GM12874 (cell line): ENCODE measurements around the gene FAM171A2.

ENCODE experiments used
- TF ChIP-seq, protein P1 (sequence below): IDR thresholded peaks from 2 replicates; pipeline ENCODE4 v1.5.1; 2011; ENCODE audit warnings: low read depth, mild to moderate bottlenecking, control low read depth, low read length, moderate library complexity; ENCODE audit not compliant: insufficient read depth

The FAM171A2 gene

DNA sequence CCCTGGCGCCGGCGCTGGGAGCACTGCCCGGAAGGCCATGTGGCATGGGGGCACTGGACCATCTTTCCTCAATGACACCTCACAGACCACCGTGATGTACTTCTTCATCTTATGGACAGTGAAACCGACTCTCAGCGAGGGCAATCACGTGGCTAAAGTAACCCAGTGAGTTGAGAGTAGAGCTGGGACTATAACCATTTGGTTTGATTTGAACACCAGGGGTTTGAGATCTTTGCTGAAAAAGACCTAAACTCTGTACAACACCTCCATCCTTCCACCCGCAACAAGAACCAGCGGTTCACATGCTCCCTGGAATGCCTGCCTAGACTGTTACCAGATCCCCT lies 22.5 kb upstream of the FAM171A2 start:
- TF ChIP-seq, protein P1, sequence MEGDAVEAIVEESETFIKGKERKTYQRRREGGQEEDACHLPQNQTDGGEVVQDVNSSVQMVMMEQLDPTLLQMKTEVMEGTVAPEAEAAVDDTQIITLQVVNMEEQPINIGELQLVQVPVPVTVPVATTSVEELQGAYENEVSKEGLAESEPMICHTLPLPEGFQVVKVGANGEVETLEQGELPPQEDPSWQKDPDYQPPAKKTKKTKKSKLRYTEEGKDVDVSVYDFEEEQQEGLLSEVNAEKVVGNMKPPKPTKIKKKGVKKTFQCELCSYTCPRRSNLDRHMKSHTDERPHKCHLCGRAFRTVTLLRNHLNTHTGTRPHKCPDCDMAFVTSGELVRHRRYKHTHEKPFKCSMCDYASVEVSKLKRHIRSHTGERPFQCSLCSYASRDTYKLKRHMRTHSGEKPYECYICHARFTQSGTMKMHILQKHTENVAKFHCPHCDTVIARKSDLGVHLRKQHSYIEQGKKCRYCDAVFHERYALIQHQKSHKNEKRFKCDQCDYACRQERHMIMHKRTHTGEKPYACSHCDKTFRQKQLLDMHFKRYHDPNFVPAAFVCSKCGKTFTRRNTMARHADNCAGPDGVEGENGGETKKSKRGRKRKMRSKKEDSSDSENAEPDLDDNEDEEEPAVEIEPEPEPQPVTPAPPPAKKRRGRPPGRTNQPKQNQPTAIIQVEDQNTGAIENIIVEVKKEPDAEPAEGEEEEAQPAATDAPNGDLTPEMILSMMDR, result no peak

DNA sequence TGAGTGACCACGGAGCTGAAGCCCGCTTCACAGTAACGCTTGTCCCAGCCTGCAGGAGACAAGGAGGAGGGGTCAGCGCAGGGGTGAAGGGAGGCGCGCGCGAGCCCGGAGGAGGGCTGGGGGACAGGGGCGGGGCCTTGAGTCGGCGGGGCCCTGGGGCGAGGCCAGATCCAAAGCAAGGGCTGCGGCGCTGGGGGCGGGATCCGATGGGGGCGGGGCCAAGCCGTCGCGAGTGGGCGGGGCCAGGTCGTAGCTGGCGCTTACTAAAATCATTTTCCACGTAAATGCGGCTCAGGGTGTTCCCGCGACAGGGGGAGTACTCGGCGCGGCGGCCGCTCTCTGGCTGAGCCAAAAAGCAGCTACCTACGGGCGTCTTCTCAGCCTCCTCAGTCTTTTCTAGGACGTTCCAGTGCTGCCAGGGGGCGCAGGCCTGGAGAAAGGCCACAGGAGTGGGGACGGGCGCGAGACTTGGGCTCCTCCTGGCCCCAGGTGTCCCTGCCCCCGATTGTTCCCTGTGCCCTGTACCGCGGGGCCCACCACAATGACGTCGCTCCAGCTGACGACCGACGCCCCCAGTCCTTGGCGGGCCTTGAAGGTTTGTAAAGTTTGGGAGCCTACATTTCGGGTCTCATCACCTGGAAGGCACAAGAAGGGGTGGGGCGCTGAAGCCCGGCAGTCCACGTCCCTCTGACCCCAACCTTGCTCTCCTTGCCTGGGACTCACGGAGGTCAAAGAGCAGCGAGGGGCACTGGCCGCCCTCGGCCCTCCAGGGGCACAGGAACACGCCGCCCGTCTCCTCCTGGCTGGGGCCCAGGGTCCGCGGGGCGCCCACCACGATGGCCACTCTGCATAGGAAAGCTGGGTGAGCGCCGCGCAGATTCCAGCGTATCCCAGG lies 21.9 kb upstream of the FAM171A2 start:
- TF ChIP-seq, protein P1, result no peak

DNA sequence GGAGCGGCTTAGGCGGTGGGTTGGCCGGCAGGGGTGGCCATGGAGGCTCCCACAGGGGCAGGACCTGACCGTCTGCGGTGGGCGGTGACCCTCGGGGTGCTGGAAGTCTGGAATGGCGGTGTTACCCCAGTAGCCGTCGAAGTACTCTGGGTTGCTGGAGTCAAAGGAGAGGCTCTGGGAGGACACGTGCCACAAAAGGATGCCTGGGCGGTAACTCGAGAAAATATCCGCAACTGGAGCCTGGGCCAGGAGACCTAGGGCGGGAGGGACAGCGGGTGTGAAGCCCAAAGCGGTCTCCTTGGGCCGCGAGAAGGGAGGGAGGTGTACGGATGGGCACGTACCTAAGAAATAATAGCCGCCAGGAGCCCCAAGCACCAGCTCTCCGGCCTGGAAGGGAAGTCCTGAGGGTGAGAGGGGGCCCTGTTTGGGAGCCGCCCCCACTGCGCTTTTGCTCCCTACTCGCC lies 21.2 kb upstream of the FAM171A2 start:
- TF ChIP-seq, protein P1, result no peak

DNA sequence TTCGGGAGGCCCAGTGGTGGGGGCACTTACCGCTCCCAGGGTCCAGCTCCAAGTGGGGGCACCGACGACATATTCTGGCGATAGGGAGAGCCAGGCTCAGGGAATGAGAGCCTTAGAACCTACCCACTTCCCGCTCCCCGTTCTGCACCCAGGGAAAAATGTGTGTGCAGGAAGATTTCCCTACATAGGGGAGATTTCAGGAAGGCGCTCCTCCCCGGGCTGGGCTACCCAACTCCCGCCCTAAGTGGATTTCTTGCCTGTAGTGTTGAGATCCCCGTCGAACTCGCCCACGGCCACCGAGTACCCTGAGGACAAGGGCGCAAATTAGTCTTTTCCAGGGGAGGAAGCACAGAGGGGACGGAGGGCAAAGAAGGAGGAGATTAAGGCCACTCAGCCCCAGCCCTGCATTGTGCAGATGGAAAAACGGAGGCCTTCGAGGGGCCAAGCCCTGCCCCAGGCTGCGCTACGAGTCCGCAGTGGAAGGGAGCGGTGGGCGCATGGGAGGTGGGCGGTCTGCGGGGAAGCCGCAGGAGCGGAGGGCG lies 20.7 kb upstream of the FAM171A2 start:
- TF ChIP-seq, protein P1, result no peak

DNA sequence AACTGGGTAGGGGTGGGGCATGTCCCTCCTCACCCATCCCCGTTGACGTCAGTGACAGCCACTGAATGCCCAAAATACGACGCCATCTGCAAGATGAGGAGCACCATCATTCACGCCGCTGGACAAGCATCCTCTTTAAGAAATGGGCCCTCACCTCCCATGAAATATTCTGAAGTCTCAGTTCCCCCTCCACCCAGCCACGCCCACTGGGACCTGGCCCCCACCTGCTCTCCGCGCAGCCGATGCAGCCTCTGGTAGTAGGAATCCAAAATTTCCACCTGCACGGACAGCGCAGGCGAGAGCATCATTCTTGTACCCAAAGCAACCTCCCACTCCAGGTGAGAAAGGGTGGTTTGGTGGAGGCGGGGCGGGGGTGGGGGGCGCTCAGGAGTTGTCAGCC lies 20.2 kb upstream of the FAM171A2 start:
- TF ChIP-seq, protein P1, result no peak

DNA sequence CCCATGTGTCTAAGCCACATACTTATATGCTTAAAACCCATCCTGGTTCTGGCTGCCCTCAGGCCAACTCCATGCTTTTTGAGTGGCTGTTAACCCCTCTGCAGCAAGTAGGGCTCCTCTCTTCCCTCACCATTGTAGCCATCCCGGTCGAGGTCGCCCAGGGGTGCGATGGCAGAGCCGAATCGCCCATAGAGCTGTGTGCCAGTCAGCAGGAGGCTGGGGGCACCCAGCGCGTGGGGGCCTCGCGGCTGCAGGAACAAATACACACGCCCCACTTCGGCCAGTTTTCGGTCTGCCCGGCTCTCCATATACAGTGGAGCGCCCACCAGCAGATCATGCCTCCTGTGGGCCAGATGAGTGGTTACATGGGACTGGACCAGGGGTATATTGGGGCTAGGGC lies 19.7 kb upstream of the FAM171A2 start:
- TF ChIP-seq, protein P1, result no peak

DNA sequence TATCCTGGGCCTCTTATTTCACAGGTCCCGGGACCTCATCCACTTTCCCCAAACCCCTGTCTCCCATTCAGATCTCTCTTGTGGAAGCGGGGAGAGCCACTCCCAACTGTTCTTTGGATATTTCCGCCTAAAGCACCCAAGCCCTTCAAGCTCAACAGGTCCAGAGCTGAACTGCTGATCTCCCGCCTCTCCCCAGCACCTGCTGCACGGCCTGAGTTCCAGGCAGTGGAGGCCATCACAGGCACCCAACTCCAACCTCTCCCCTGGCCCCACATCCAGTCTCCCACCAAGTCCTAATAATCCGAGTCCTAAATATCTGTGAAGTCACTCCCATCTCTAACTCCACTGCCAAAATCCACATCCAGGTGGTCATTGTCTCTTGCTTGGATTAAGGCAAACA lies 19.3 kb upstream of the FAM171A2 start:
- TF ChIP-seq, protein P1, result no peak
